ENCODE measurements around the gene ACAN. TPM values are rescaled to one million over a fixed set of nuclear protein-coding genes. Genes with fewer than 3 reads are reported as not detected.

The ACAN gene
- total RNA-seq, 4 donors from 2014 or later = 0.85 to 6.9 TPM; not detected in 2

DNA sequence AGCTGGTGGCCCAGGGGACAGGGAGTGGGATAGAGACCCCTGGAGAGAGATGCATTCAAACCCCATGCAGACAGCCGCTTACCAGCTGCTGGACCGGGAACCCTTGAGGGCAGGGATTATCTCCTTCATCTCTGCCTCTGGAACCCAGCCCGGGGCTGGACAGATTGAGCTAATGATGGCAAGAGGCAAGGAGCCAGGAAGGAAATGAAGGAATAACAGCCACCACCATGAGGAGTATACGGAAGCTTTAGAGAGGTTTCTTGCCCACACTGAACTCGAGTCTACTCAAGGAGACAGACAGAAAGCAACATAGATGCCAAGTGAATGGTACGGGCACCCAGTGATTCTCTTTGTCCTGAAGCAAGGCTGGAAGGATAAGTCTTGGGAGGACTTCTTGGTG is 68.9 kb downstream of the ACAN start:
- intact Hi-C loops (cut with DNase I; ENCODE audit: low total_unique reads) = no loop called here
- Histone ChIP-seq H3K27me3 (no peaks in the 10 kb centered on the region), H3K27ac (no peak overlapping the region), H3K36me3 (no peaks in the 10 kb centered on the region), H3K9me3 (no peaks in the 10 kb centered on the region), H3K4me1 (no peaks in the 10 kb centered on the region), H3K4me3 (no peak overlapping the region)
- TF ChIP-seq POLR2A (IDR thresholded peaks at IDR 0.05) = no peak
- no peak for TF ChIP-seq CTCF (IDR thresholded peaks at IDR 0.05)
- DNase-seq = no peak

DNA sequence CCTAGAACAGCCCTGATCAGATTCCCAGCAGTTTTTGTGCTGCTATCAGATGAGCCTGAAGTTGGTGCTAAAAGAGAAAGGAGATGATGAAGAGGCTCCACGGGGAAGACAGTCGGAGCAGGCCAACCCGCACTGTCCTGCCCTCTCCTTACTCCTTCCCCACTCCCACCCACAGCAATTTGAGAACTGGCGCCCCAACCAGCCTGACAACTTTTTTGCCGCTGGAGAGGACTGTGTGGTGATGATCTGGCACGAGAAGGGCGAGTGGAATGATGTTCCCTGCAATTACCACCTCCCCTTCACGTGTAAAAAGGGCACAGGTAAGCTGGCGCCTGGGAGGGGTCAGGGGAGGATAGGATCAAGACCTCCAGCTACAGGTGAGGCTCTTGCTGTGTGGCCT is 69.5 kb downstream of the ACAN start:
- Histone ChIP-seq H3K27ac (no peak overlapping the region), H3K36me3 (no peaks in the 10 kb centered on the region), H3K9me3 (no peaks in the 10 kb centered on the region), H3K4me3 (no peak overlapping the region), H3K4me1 (no peaks in the 10 kb centered on the region), H3K27me3 (no peaks in the 10 kb centered on the region)
- TF ChIP-seq POLR2A (IDR thresholded peaks at IDR 0.05) (no peak), CTCF (IDR thresholded peaks at IDR 0.05) (no peak)
- intact Hi-C loops (cut with DNase I; ENCODE audit: low total_unique reads) = no loop called here
- no peak for DNase-seq

DNA sequence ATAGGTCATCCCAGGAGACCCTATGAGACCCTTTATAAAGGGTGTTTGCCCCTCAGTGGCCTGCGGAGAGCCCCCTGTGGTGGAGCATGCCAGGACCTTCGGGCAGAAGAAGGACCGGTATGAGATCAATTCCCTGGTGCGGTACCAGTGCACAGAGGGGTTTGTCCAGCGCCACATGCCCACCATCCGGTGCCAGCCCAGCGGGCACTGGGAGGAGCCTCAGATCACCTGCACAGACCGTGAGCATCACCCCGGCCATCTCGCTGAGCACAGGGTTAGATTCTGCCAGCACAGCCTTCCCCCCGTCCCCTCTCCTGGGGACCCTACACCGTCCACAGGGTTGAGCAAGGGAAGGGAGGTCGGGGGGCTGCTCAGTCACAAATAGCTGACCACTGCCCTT is 70.5 kb downstream of the ACAN start:
- H3K36me3 ChIP-seq = no peaks in the 10 kb centered on the region
- no peak for DNase-seq
- H3K9me3 ChIP-seq = no peaks in the 10 kb centered on the region
- H3K27me3 ChIP-seq = no peaks in the 10 kb centered on the region
- TF ChIP-seq POLR2A (IDR thresholded peaks at IDR 0.05) = no peak
- no peak for TF ChIP-seq CTCF (IDR thresholded peaks at IDR 0.05)
- intact Hi-C loops (cut with DNase I; ENCODE audit: low total_unique reads) = no loop called here
- no peak overlapping the region for H3K27ac ChIP-seq
- H3K4me3 ChIP-seq = no peak overlapping the region
- no peaks in the 10 kb centered on the region for H3K4me1 ChIP-seq

GRCh38 chr15:88874275-88874674 is 71.0 kb downstream of the ACAN start:
- no peak for TF ChIP-seq CTCF (IDR thresholded peaks at IDR 0.05)
- no peak for TF ChIP-seq POLR2A (IDR thresholded peaks at IDR 0.05)
- H3K4me1 ChIP-seq = no peaks in the 10 kb centered on the region
- H3K27ac ChIP-seq = no peak overlapping the region
- no peaks in the 10 kb centered on the region for H3K9me3 ChIP-seq
- no peak overlapping the region for H3K4me3 ChIP-seq
- H3K36me3 ChIP-seq = no peaks in the 10 kb centered on the region
- no peak for DNase-seq
- H3K27me3 ChIP-seq = no peaks in the 10 kb centered on the region
- intact Hi-C loops (cut with DNase I; ENCODE audit: low total_unique reads) = no loop called here

DNA sequence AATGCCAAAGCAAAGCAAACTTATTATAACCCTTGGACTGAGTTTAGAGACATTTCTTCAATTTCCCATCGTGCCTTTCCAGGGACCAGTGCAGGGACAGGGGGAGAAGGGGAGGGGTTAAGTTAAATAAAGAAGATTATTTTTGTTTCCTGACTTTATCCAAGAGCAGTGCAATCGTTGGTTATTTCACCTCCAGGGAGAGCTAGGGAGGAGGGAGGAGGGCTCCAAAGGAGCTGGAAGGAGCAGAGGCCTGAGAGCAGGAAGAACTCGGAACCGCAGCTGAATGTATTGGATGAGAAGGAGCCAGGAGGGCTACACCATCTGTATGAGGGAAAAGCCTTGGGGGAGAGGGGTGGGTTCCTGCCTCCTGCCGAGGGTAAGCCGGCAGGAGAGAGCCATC is 71.4 kb downstream of the ACAN start:
- Histone ChIP-seq H3K4me1 (no peaks in the 10 kb centered on the region), H3K36me3 (no peaks in the 10 kb centered on the region), H3K9me3 (no peaks in the 10 kb centered on the region), H3K27ac (no peak overlapping the region), H3K4me3 (no peak overlapping the region), H3K27me3 (no peaks in the 10 kb centered on the region)
- intact Hi-C loops (cut with DNase I; ENCODE audit: low total_unique reads) = no loop called here
- no peak for TF ChIP-seq CTCF (IDR thresholded peaks at IDR 0.05)
- no peak for TF ChIP-seq POLR2A (IDR thresholded peaks at IDR 0.05)
- no peak for DNase-seq

Data from uterus (tissue), 4 donors.